HG03432 (cell line): ENCODE measurements around the gene MRC1.

Source experiments
- ATAC-seq: cut with Tn5 transposase; IDR thresholded peaks from one replicate; pipeline ENCODE4 v1.9.1; 2021; ENCODE audit warnings: mild to moderate bottlenecking, moderate library complexity; ENCODE audit not compliant: unreplicated experiment

Gene MRC1

GRCh38 chr10:17842641-17843040 is 33.5 kb downstream of the MRC1 start:
- no peak for ATAC-seq

GRCh38 chr10:17847585-17848296 is 38.6 kb downstream of the MRC1 start:
- ATAC-seq: peak; percentile 46

- ATAC-seq: no peak
Measured at GRCh38 chr10:17848646-17849045, 39.5 kb downstream of the MRC1 start.

- no peak for ATAC-seq
Measured at GRCh38 chr10:17850501-17850900, 41.4 kb downstream of the MRC1 start.

- ATAC-seq: no peak
Measured at GRCh38 chr10:17851611-17852010, 42.5 kb downstream of the MRC1 start.

GRCh38 chr10:17854044-17854652 is 45.0 kb downstream of the MRC1 start:
- ATAC-seq: peak; percentile 78

GRCh38 chr10:17857040-17857439 is 47.9 kb downstream of the MRC1 start:
- no peak for ATAC-seq

- ATAC-seq: no peak
Measured at GRCh38 chr10:17859492-17860156, 50.5 kb downstream of the MRC1 start.

- ATAC-seq: no peak
Measured at GRCh38 chr10:17861760-17862159, 52.6 kb downstream of the MRC1 start.

GRCh38 chr10:17865351-17865750 is 56.2 kb downstream of the MRC1 start:
- ATAC-seq: no peak

- ATAC-seq: no peak
Measured at GRCh38 chr10:17866346-17866745, 57.2 kb downstream of the MRC1 start.

GRCh38 chr10:17867056-17867455 is 57.9 kb downstream of the MRC1 start:
- ATAC-seq: no peak

- ATAC-seq: no peak
Measured at GRCh38 chr10:17871036-17871435, 61.9 kb downstream of the MRC1 start.

- no peak for ATAC-seq
Measured at GRCh38 chr10:17872191-17873091, 63.3 kb downstream of the MRC1 start.

- ATAC-seq: no peak
Measured at GRCh38 chr10:17873946-17874345, 64.8 kb downstream of the MRC1 start.

GRCh38 chr10:17877121-17877520 is 68.0 kb downstream of the MRC1 start:
- no peak for ATAC-seq

- ATAC-seq: no peak
Measured at GRCh38 chr10:17878896-17879295, 69.7 kb downstream of the MRC1 start.

GRCh38 chr10:17880601-17881000 is 71.5 kb downstream of the MRC1 start:
- ATAC-seq: no peak

- ATAC-seq: no peak
Measured at GRCh38 chr10:17882557-17882956, 73.4 kb downstream of the MRC1 start.

- no peak for ATAC-seq
Measured at GRCh38 chr10:17883621-17884020, 74.5 kb downstream of the MRC1 start.

- ATAC-seq: no peak
Measured at GRCh38 chr10:17888189-17888588, 79.0 kb downstream of the MRC1 start.
